Neural progenitor cell (in vitro differentiated cells): ENCODE data around the gene NARS2. TPM values are rescaled to one million over a fixed set of nuclear protein-coding genes. Genes with fewer than 3 reads are reported as not detected.

Experiments used
- DNase-seq: peaks from one replicate; pipeline ENCODE4 v3.0.0-alpha.2; 2016; ENCODE audit warnings: low spot score
- H2AFZ ChIP-seq: fragments of 200-600 bp; sonication (generic); replicated peaks from 2 replicates; pipeline ENCODE4 v1.6.1; 2016; ENCODE audit warnings: antibody characterized with exemption
- H3F3A ChIP-seq: fragments of 200-600 bp; sonication (generic); 2 replicates; pipeline ENCODE4 v1.6.1; 2016; ENCODE audit warnings: antibody characterized with exemption, low read depth
- H3K27ac ChIP-seq: fragments of 200-600 bp; sonication (generic); 2 replicates; pipeline ENCODE4 v1.5.1; 2016; ENCODE audit warnings: mild to moderate bottlenecking
- H3K27me3 ChIP-seq: fragments of 200-600 bp; sonication (generic); 2 replicates; pipeline ENCODE4 v1.6.1; 2016; ENCODE audit warnings: mild to moderate bottlenecking, moderate library complexity
- H3K36me3 ChIP-seq: fragments of 200-600 bp; sonication (generic); 2 replicates; pipeline ENCODE4 v1.5.1; 2016
- H3K4me1 ChIP-seq: fragments of 200-600 bp; sonication (generic); 2 replicates; pipeline ENCODE4 v1.6.1; 2016; ENCODE audit warnings: mixed run types
- H3K4me2 ChIP-seq: fragments of 200-600 bp; sonication (generic); 2 replicates; pipeline ENCODE4 v1.6.1; 2016
- H3K4me3 ChIP-seq: fragments of 200-600 bp; sonication (generic); 2 replicates; pipeline ENCODE4 v1.5.1; 2016
- H3K79me2 ChIP-seq: fragments of 200-600 bp; sonication (generic); 2 replicates; pipeline ENCODE4 v1.6.1; 2016; ENCODE audit warnings: low read depth
- H3K9ac ChIP-seq: fragments of 200-600 bp; sonication (generic); 2 replicates; pipeline ENCODE4 v1.6.1; 2016
- H3K9me3 ChIP-seq: fragments of 200-600 bp; sonication (generic); 2 replicates; pipeline ENCODE4 v1.5.1; 2016; ENCODE audit warnings: low read depth
- H4K20me1 ChIP-seq: fragments of 200-600 bp; sonication (generic); 2 replicates; pipeline ENCODE4 v1.6.1; 2016; ENCODE audit warnings: low read depth
- H3K27ac Mint-ChIP-seq: 3 replicates; pipeline ENCODE4 v1.8.0; 2021; ENCODE audit warnings: mixed read lengths
- H3K27me3 Mint-ChIP-seq: 2 replicates; pipeline ENCODE4 v1.8.0; 2022; ENCODE audit warnings: low read depth, mild to moderate bottlenecking, inconsistent platforms, moderate library complexity, mixed read lengths; ENCODE audit not compliant: insufficient read depth
- H3K36me3 Mint-ChIP-seq: 3 replicates; pipeline ENCODE4 v1.8.0; 2021; ENCODE audit warnings: mixed read lengths
- H3K4me1 Mint-ChIP-seq: 3 replicates; pipeline ENCODE4 v1.8.0; 2021; ENCODE audit warnings: mixed read lengths
- H3K4me3 Mint-ChIP-seq: 3 replicates; pipeline ENCODE4 v1.8.0; 2021; ENCODE audit warnings: mild to moderate bottlenecking, moderate library complexity, mixed read lengths
- H3K9me3 Mint-ChIP-seq: 3 replicates; pipeline ENCODE4 v1.8.0; 2020; ENCODE audit warnings: mixed read lengths
- CTCF ChIP-seq: fragments of 200-600 bp; sonication (generic); IDR thresholded peaks from 2 replicates; pipeline ENCODE4 v1.5.1; 2017; ENCODE audit warnings: antibody characterized with exemption, mild to moderate bottlenecking
- EZH2 ChIP-seq: fragments of 200-600 bp; sonication (generic); IDR thresholded peaks from 2 replicates; pipeline ENCODE4 v1.6.1; 2017; ENCODE audit warnings: antibody characterized with exemption, mild to moderate bottlenecking, moderate library complexity
- EZH2phosphoT487 ChIP-seq: fragments of 200-600 bp; sonication (generic); IDR thresholded peaks from 2 replicates; pipeline ENCODE4 v1.6.1; 2017; ENCODE audit warnings: antibody characterized with exemption
- total RNA-seq: library from RNA; depleted of rRNA; stranded (reverse); fragments of >200 nt; gene quantifications from 2 replicates; pipeline ENCODE4 v1.2.3, GENCODE V29; 2015; ENCODE audit warnings: low replicate concordance

Gene NARS2
- total RNA-seq, 1 donor from 2014 or later, result 53.0 TPM

GRCh38 chr11:78535920-78536319, 38.7 kb downstream of the NARS2 start:
- no peak overlapping the region for H3K4me2 ChIP-seq
- no peak overlapping the region for H3K4me3 Mint-ChIP-seq
- H3K27me3 Mint-ChIP-seq, result no peaks in the 10 kb centered on the region
- no peaks in the 10 kb centered on the region for H3K4me1 Mint-ChIP-seq
- H3K36me3 Mint-ChIP-seq, result peaks cover 8% of the 10 kb centered on the region
- H3K36me3 ChIP-seq, result no peaks in the 10 kb centered on the region
- H3K9me3 ChIP-seq, result no peaks in the 10 kb centered on the region
- no peaks in the 10 kb centered on the region for H3K4me1 ChIP-seq
- no peak overlapping the region for H3K27ac ChIP-seq
- TF ChIP-seq EZH2 (no peak), CTCF (no peak), EZH2phosphoT487 (no peak)
- H3F3A ChIP-seq, result no peaks in the 10 kb centered on the region
- no peaks in the 10 kb centered on the region for H3K9me3 Mint-ChIP-seq
- no peak overlapping the region for H3K27ac Mint-ChIP-seq
- H3K4me3 ChIP-seq, result no peak overlapping the region
- no peak for DNase-seq
- H3K79me2 ChIP-seq, result no peaks in the 10 kb centered on the region
- no peaks in the 10 kb centered on the region for H3K27me3 ChIP-seq
- no peak overlapping the region for H3K9ac ChIP-seq
- no peak overlapping the region for H2AFZ ChIP-seq
- H4K20me1 ChIP-seq, result no peaks in the 10 kb centered on the region

- DNase-seq, result no peak
These were observed 39.6 kb downstream of the NARS2 start for GRCh38 chr11:78535027-78535426.

GRCh38 chr11:78533399-78533798, 41.3 kb downstream of the NARS2 start:
- H3K4me1 Mint-ChIP-seq, result no peaks in the 10 kb centered on the region
- no peak overlapping the region for H3K9ac ChIP-seq
- H2AFZ ChIP-seq, result no peak overlapping the region
- H3K9me3 ChIP-seq, result no peaks in the 10 kb centered on the region
- no peaks in the 10 kb centered on the region for H3K36me3 ChIP-seq
- H3F3A ChIP-seq, result no peaks in the 10 kb centered on the region
- H4K20me1 ChIP-seq, result no peaks in the 10 kb centered on the region
- no peak overlapping the region for H3K4me2 ChIP-seq
- no peaks in the 10 kb centered on the region for H3K79me2 ChIP-seq
- no peak overlapping the region for H3K27ac ChIP-seq
- H3K9me3 Mint-ChIP-seq, result no peaks in the 10 kb centered on the region
- DNase-seq, result no peak
- no peaks in the 10 kb centered on the region for H3K27me3 Mint-ChIP-seq
- H3K27ac Mint-ChIP-seq, result no peak overlapping the region
- no peaks in the 10 kb centered on the region for H3K27me3 ChIP-seq
- peaks cover 4% of the 10 kb centered on the region for H3K36me3 Mint-ChIP-seq
- TF ChIP-seq EZH2phosphoT487, result no peak
- no peak for TF ChIP-seq CTCF
- TF ChIP-seq EZH2, result no peak
- no peak overlapping the region for H3K4me3 Mint-ChIP-seq
- H3K4me3 ChIP-seq, result no peak overlapping the region
- H3K4me1 ChIP-seq, result no peaks in the 10 kb centered on the region

More at GRCh38 chr11:78535027-78535426, 39.6 kb downstream of the NARS2 start:
- H2AFZ ChIP-seq, result no peak overlapping the region
- H3K27ac ChIP-seq, result no peak overlapping the region
- H3K36me3 ChIP-seq, result no peaks in the 10 kb centered on the region
- Mint-ChIP-seq H3K9me3 (no peaks in the 10 kb centered on the region), H3K27me3 (no peaks in the 10 kb centered on the region), H3K4me1 (no peaks in the 10 kb centered on the region), H3K4me3 (no peak overlapping the region), H3K27ac (no peak overlapping the region), H3K36me3 (peaks cover 8% of the 10 kb centered on the region)
- no peak overlapping the region for H3K9ac ChIP-seq
- TF ChIP-seq CTCF (no peak), EZH2 (no peak), EZH2phosphoT487 (no peak)
- H3K27me3 ChIP-seq, result no peaks in the 10 kb centered on the region
- H3K4me2 ChIP-seq, result no peak overlapping the region
- no peak overlapping the region for H3K4me3 ChIP-seq
- no peaks in the 10 kb centered on the region for H3F3A ChIP-seq
- no peaks in the 10 kb centered on the region for H3K9me3 ChIP-seq
- no peaks in the 10 kb centered on the region for H3K4me1 ChIP-seq
- H4K20me1 ChIP-seq, result no peaks in the 10 kb centered on the region
- no peaks in the 10 kb centered on the region for H3K79me2 ChIP-seq
